Lower leg skin (tissue), 3 donors: ENCODE measurements around the gene DHRS4L2.
"Not testable (repeated sequence)": the region's sequence is repeated elsewhere in the genome, so short reads cannot be mapped to it uniquely, and the experiment has no call there.

Source experiments
- CTCF ChIP-seq, 3 donors: fragments of 450-650 bp; IDR thresholded peaks; one replicate each; pipeline ENCODE4 v1.5.1; 2016; ENCODE audit warnings: antibody characterized with exemption in 3 of 3, mild to moderate bottlenecking in 3 of 3, moderate library complexity in 2 of 3
- POLR2A ChIP-seq, 2 donors: fragments of 450-650 bp; IDR thresholded peaks; one replicate each; pipeline ENCODE4 v1.6.1; 2016 to 2017; ENCODE audit warnings: antibody characterized with exemption in 2 of 2, mild to moderate bottlenecking in 1 of 2, moderate library complexity in 1 of 2

DNA sequence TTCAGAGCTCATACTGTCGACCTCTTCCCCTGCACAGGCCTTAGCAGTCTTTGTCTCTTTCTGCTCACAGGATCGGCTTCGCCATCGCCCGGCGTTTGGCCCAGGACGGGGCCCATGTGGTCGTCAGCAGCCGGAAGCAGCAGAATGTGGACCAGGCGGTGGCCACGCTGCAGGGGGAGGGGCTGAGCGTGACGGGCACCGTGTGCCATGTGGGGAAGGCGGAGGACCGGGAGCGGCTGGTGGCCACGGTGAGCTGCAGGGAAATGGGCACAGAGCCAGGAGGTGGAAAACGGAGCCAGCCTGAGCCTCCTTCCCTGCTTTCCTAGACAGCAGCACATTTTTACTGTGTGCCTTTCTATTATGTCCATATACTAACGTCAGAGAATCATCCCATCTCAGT is 33.8 kb upstream of the DHRS4L2 start:
- not testable (repeated sequence) for TF ChIP-seq CTCF, POLR2A (IDR thresholded peaks at IDR 0.05)
